DMS79 (cell line): ENCODE results near the gene GRM1.

ENCODE experiments used
- DNase-seq: peaks from one replicate; lab custom pipeline; 2025; lab: John Stamatoyannopoulos, UW

GRM1 gene

DNA sequence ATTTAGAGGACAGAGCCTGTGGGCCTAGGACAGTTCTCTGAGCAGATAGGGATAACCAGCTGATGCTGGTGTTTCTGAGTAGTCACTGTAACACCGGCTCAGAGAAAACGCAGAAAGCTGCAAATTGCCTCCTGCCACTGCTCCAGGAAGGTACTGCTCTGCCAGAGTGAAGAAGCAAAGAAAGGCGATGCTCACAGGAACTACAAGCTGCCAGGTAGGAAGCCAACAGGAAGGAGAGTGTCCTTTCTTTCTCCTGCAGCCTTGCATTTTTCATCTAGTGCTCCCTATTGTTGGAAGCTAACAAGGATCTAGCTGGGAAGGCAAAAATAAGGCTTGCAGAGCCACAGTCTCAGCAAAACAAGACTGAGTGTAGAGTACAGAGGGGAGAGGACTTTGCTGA lies 444.1 kb downstream of the GRM1 start:
- no peak for DNase-seq

- DNase-seq = no peak
These were observed 452.7 kb downstream of the GRM1 start for GRCh38 chr6:146481527-146481926.

DNA sequence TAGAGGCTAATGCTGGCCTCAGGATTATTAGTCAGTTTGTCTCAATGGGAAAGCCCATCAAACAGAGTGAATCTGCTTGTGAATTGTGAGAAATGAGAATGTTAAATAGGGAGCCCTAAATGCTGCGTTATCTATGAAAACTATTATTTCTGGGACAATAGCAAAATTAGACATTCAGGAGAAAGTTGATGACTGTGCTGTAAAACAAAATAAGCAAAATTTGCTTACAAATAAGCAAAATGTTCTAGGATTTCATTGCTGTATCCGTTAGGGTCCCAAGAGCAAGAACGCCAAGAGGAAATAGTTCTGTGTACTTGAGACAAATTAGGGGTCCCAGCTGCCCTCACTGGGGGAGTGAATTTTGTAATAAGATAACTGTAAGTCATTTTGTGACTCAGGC lies 455.5 kb downstream of the GRM1 start:
- no peak for DNase-seq
